ENCODE data around the gene ZCCHC24.
"Not testable (repeated sequence)": the region's sequence is repeated elsewhere in the genome, so short reads cannot be mapped to it uniquely, and the experiment has no call there.

The ZCCHC24 gene

GRCh38 chr10:79342295-79342761, 103.1 kb downstream of the ZCCHC24 start:
- H3K27ac ChIP-seq: peak overlapping the region; percentile 99
- TF ChIP-seq CTCF (conservative IDR thresholded peaks at IDR 0.05) (no peak), ZFX (IDR thresholded peaks at IDR 0.05) (no peak)

GRCh38 chr10:79340646-79341244, 104.7 kb downstream of the ZCCHC24 start:
- TF ChIP-seq ZFX (IDR thresholded peaks at IDR 0.05) (no peak), CTCF (conservative IDR thresholded peaks at IDR 0.05) (no peak)
- peak overlapping the region; percentile 99 for H3K27ac ChIP-seq

- TF ChIP-seq CTCF (conservative IDR thresholded peaks at IDR 0.05) (no peak), ZFX (IDR thresholded peaks at IDR 0.05) (no peak)
Observed at GRCh38 chr10:79339266-79339665, 106.2 kb downstream of the ZCCHC24 start.

GRCh38 chr10:79337783-79338469, 107.5 kb downstream of the ZCCHC24 start:
- not testable (repeated sequence) for H3K27ac ChIP-seq

More at GRCh38 chr10:79339266-79339665, 106.2 kb downstream of the ZCCHC24 start:
- H3K27ac ChIP-seq: no peak overlapping the region

- no peak for TF ChIP-seq ZFX (IDR thresholded peaks at IDR 0.05)
- TF ChIP-seq CTCF (conservative IDR thresholded peaks at IDR 0.05): no peak
- no peak overlapping the region for H3K27ac ChIP-seq
Observed at GRCh38 chr10:79336739-79337138, 108.7 kb downstream of the ZCCHC24 start.

- no peak for TF ChIP-seq ZFX (IDR thresholded peaks at IDR 0.05)
- TF ChIP-seq CTCF (conservative IDR thresholded peaks at IDR 0.05): no peak
- H3K27ac ChIP-seq: no peak overlapping the region
Observed at GRCh38 chr10:79336276-79336675, 109.1 kb downstream of the ZCCHC24 start.

GRCh38 chr10:79335470-79336235, 109.8 kb downstream of the ZCCHC24 start:
- TF ChIP-seq CTCF (conservative IDR thresholded peaks at IDR 0.05) (no peak), ZFX (IDR thresholded peaks at IDR 0.05) (no peak)
- H3K27ac ChIP-seq: no peak overlapping the region
